SU-DHL-6 (cell line): Measurements from ENCODE around the gene CARD11.

ENCODE experiments used
- H2AFZ ChIP-seq: fragments of 200-600 bp; sonication (generic); 2 replicates; pipeline ENCODE4 v1.6.1; 2014; ENCODE audit warnings: low read depth, mild to moderate bottlenecking, moderate library complexity, mixed read lengths, antibody characterized with exemption, low read length; ENCODE audit not compliant: severe bottlenecking
- H3F3A ChIP-seq: fragments of 200-600 bp; shearing (Covaris generic); 2 replicates; pipeline ENCODE4 v1.6.0; 2016; ENCODE audit warnings: antibody characterized with exemption, mild to moderate bottlenecking; ENCODE audit not compliant: insufficient read depth
- H3K27ac ChIP-seq: fragments of 200-600 bp; sonication (generic); 2 replicates; pipeline ENCODE4 v1.5.1; 2016; ENCODE audit warnings: low read depth, mild to moderate bottlenecking, low read length, moderate library complexity, mixed read lengths
- H3K27me3 ChIP-seq: fragments of 200-600 bp; sonication (generic), shearing (Covaris generic); 2 replicates; pipeline ENCODE4 v1.6.0; 2014; ENCODE audit warnings: mild to moderate bottlenecking, low read length
- H3K36me3 ChIP-seq: fragments of 200-600 bp; sonication (generic); 2 replicates; pipeline ENCODE4 v1.6.1; 2014; ENCODE audit warnings: mild to moderate bottlenecking, low read length, mixed read lengths
- H3K4me2 ChIP-seq: fragments of 300-600, 200-600 bp; shearing (Covaris generic), sonication (generic); 2 replicates; pipeline ENCODE4 v1.6.0; 2014; ENCODE audit warnings: low read length, low read depth, mild to moderate bottlenecking; ENCODE audit not compliant: poor library complexity, severe bottlenecking
- H3K4me3 ChIP-seq: fragments of 200-600 bp; sonication (generic); 2 replicates; pipeline ENCODE4 v1.5.1; 2014; ENCODE audit warnings: antibody characterized with exemption, low read length, mild to moderate bottlenecking, mixed read lengths; ENCODE audit not compliant: insufficient read depth, poor library complexity, severe bottlenecking
- H3K79me2 ChIP-seq: fragments of 200-600 bp; sonication (generic); 2 replicates; pipeline ENCODE4 v1.6.1; 2014; ENCODE audit warnings: mild to moderate bottlenecking, low read length, moderate library complexity; ENCODE audit not compliant: insufficient read depth
- H3K9ac ChIP-seq: fragments of 200-600 bp; sonication (generic); 2 replicates; pipeline ENCODE4 v1.7.0; 2014; ENCODE audit warnings: mild to moderate bottlenecking, low read length
- H3K9me2 ChIP-seq: fragments of 200-600 bp; sonication (generic); replicated peaks from 2 replicates; pipeline ENCODE4 v1.6.1; 2014; ENCODE audit warnings: low read length; ENCODE audit not compliant: insufficient read depth
- H3K9me3 ChIP-seq: fragments of 200-600 bp; sonication (generic); 2 replicates; pipeline ENCODE4 v1.6.1; 2014; ENCODE audit warnings: low read length, mixed read lengths; ENCODE audit not compliant: insufficient read depth
- H4K20me1 ChIP-seq: fragments of 200-600 bp; sonication (generic); 2 replicates; pipeline ENCODE4 v1.6.1; 2014; ENCODE audit warnings: low read depth, mild to moderate bottlenecking, antibody characterized with exemption, low read length, moderate library complexity, mixed read lengths
- CTCF ChIP-seq: fragments of 200-600 bp; sonication (generic); IDR thresholded peaks from one replicate; pipeline ENCODE4 v1.5.1; 2017; ENCODE audit warnings: antibody characterized with exemption, mild to moderate bottlenecking, low read length, moderate library complexity; ENCODE audit not compliant: insufficient read depth, poor library complexity, severe bottlenecking
- EZH2phosphoT487 ChIP-seq: fragments of 200-600 bp; sonication (generic), shearing (Covaris generic); conservative IDR thresholded peaks from 2 replicates; pipeline ENCODE4 v1.6.1; 2018; ENCODE audit warnings: mild to moderate bottlenecking, antibody characterized with exemption, low read length, moderate library complexity, mixed read lengths

CARD11 gene

GRCh38 chr7:2993868-2994267, 49.8 kb downstream of the CARD11 start:
- peaks cover 10% of the 10 kb centered on the region; the same call in 1 of the 2 replicates for H3K9me3 ChIP-seq
- no peak overlapping the region for H3K4me2 ChIP-seq
- H3K79me2 ChIP-seq = peaks cover 73% of the 10 kb centered on the region

GRCh38 chr7:2993396-2993795, 50.3 kb downstream of the CARD11 start:
- Histone ChIP-seq H3K36me3 (peaks cover 10% of the 10 kb centered on the region; the same call in 1 of the 2 replicates), H3K4me3 (no peak overlapping the region), H3K9me2 (no peaks in the 10 kb centered on the region), H3K27me3 (no peaks in the 10 kb centered on the region), H3F3A (no peaks in the 10 kb centered on the region; the same call in 1 of the 2 replicates), H3K9ac (no peak overlapping the region), H4K20me1 (no peaks in the 10 kb centered on the region), H3K79me2 (peaks cover 74% of the 10 kb centered on the region), H2AFZ (no peak overlapping the region), H3K27ac (no peak overlapping the region), H3K9me3 (peaks cover 10% of the 10 kb centered on the region; the same call in 1 of the 2 replicates), H3K4me2 (no peak overlapping the region)
- TF ChIP-seq CTCF (no peak), EZH2phosphoT487 (no peak)

More at GRCh38 chr7:2993868-2994267, 49.8 kb downstream of the CARD11 start:
- Histone ChIP-seq H3K9ac (no peak overlapping the region), H3K27me3 (no peaks in the 10 kb centered on the region), H3K36me3 (peaks cover 10% of the 10 kb centered on the region; the same call in 1 of the 2 replicates), H3K9me2 (no peaks in the 10 kb centered on the region), H3K4me3 (no peak overlapping the region), H2AFZ (no peak overlapping the region), H4K20me1 (no peaks in the 10 kb centered on the region), H3F3A (no peaks in the 10 kb centered on the region), H3K27ac (no peak overlapping the region)
- TF ChIP-seq EZH2phosphoT487 (no peak), CTCF (no peak)

- Histone ChIP-seq H3K4me2 (no peak overlapping the region), H4K20me1 (no peaks in the 10 kb centered on the region), H2AFZ (no peak overlapping the region), H3K27me3 (no peaks in the 10 kb centered on the region), H3K9me2 (no peaks in the 10 kb centered on the region), H3K9ac (no peak overlapping the region), H3F3A (no peaks in the 10 kb centered on the region; the same call in 1 of the 2 replicates), H3K36me3 (peaks cover 10% of the 10 kb centered on the region; the same call in 1 of the 2 replicates), H3K4me3 (no peak overlapping the region), H3K9me3 (peaks cover 9% of the 10 kb centered on the region; the same call in 1 of the 2 replicates), H3K79me2 (peaks cover 84% of the 10 kb centered on the region), H3K27ac (no peak overlapping the region)
- TF ChIP-seq EZH2phosphoT487 (no peak), CTCF (no peak)
Measured at GRCh38 chr7:2990949-2991470, 52.7 kb downstream of the CARD11 start.
